ENCODE data around the gene PACS2.

The PACS2 gene

DNA sequence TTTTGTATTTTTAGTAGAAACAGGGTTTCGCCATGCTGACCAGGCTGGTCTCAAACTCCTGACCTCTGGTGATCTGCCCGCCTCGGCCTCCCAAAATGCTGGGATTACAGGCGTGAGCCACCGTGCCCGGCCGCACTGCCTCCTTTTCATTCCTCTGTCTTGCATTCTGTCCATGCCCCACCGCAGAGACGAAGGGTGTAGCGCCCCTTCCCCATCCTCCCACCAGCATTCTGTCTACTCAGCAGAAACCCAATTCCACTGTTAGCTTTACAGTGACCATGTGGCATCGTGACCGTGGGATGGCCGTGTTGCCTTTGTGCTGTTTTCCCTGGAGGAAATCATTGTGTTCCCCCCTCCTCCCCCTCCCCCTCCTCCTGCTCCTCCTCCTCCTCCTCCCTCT lies 94.0 kb downstream of the PACS2 start:
- no peak for DNase-seq (ENCODE audit: low read depth in 2 of 2)

- DNase-seq (ENCODE audit: low read depth in 2 of 2) = no peak
Observed at GRCh38 chr14:105409364-105409763, 94.8 kb downstream of the PACS2 start.

- DNase-seq (ENCODE audit: low read depth in 2 of 2) = no peak
Observed at GRCh38 chr14:105410642-105411016, 96.1 kb downstream of the PACS2 start.

GRCh38 chr14:105411017-105411941 lies 96.7 kb downstream of the PACS2 start:
- no peak for DNase-seq (ENCODE audit: low read depth in 2 of 2)

GRCh38 chr14:105411985-105412770 lies 97.6 kb downstream of the PACS2 start:
- no peak for DNase-seq (ENCODE audit: low read depth in 2 of 2)

GRCh38 chr14:105412771-105413543 lies 98.4 kb downstream of the PACS2 start:
- DNase-seq (ENCODE audit: low read depth in 2 of 2) = no peak

- DNase-seq (ENCODE audit: low read depth in 2 of 2) = no peak
Observed at GRCh38 chr14:105413544-105413886, 99.0 kb downstream of the PACS2 start.

DNA sequence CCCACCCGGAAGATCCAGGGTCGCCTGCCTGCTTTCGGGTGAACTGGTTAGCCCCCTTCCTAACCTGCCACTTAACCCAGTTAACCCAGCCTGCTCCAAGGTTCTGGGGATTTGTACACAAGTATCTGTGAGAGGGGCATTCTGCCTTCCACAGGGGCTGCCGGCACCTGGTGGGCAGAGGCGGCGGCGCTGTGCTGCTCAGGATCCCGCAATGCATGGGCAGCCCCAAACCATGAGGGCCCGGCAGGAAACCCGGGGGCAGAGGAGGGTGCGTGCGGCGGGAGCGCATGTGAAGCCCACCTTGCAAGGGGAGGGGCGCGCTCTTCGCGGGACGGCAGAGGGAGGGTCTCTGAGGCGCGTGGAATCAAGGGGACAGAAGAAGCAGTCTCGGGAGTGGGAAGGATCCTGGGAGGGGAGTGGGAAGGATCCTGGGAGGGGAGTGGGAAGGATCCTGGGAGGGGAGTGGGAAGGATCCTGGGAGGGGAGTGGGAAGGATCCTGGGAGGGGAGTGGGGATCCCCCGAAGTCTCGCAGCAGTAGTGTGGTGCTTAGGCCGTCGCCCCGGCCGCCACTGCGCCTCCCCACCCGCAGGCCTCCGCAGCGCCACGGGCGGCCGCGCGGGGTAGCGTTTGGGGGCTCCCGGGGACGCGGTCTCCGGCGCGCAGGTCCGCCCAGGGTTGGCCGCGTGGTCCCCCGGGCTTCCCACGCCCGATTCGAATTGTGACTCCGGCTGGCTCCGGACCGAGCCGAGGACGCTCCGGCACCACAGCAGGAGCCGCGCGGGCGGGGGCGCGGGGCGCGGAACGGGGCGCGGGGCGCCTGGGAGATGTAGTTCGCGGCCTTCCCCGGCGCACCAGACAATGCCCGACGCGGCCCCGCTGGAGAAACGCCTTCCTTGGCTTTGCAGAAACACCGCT lies 100.2 kb downstream of the PACS2 start:
- peak; percentile 31 to 45 for DNase-seq (ENCODE audit: low read depth in 2 of 2)

DNA sequence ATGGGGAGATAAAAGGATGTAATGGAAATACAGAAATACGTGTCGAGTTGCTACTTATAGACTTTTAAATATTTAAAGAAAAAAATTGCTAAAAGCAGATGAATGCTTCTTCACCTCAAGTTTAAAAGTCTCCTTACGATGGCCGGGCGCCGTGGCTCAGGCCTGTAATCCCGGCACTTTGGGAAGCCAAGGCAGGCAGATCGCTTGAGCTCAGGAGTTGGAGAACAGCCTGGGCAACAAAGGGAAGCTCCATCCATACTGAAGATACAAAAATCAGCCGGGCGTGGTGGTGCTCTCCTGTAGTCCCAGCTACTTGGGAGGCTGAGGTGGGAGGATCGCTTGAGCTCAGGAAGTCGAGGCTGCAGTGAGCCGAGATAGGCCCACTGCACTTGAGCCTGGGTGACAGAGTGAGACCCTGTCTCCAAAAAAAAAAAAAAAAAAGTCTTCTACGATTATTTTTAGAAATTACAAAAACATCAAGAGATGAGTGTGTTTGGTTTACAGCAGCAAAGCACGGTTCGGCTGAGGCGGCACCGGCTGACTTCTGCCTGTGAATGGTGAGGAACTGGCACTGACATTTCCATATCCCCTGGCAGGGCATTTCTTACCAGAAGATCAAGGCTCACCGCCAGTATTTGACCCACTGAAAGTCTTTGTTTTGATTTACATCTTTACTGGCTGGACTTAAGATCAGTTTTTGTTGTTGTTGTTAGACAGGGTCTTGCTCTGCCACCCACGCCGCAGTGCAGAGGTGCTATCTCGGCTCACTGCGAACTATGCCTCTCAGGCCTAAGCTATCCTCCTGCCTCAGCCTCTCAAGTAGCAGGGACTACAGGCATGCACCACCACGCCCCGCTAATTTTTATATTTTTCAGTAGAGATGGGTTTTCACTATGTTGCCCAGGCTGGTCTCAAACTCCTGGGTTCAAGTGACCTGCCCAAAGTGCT lies 101.2 kb downstream of the PACS2 start:
- no peak for DNase-seq (ENCODE audit: low read depth in 2 of 2)

- DNase-seq (ENCODE audit: low read depth in 2 of 2) = no peak
Observed at GRCh38 chr14:105416671-105417070, 102.1 kb downstream of the PACS2 start.

DNA sequence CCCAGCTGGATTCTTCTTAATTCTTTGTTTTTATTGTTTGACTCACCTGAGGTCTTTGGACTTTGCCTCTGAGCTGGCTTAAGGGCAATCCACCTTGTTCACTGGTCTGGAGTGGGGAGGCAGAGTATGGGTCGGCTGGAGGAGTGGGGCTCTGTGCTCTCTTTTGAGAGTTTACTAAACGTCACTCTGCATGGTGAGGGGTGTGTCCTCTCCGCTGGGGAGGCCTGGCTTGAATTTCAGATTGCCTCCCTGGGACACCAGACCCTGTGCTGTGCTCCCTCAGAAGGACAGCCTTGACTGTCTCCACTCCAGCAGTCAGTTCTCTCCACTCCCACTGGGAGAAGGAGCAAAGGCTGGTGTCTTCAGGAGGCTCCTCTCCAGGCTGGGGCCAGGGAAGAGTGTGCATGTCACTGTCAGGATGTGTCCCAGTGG lies 103.2 kb downstream of the PACS2 start:
- DNase-seq (ENCODE audit: low read depth in 2 of 2) = no peak

- no peak for DNase-seq (ENCODE audit: low read depth in 2 of 2)
Observed at GRCh38 chr14:105418269-105419194, 104.0 kb downstream of the PACS2 start.

DNA sequence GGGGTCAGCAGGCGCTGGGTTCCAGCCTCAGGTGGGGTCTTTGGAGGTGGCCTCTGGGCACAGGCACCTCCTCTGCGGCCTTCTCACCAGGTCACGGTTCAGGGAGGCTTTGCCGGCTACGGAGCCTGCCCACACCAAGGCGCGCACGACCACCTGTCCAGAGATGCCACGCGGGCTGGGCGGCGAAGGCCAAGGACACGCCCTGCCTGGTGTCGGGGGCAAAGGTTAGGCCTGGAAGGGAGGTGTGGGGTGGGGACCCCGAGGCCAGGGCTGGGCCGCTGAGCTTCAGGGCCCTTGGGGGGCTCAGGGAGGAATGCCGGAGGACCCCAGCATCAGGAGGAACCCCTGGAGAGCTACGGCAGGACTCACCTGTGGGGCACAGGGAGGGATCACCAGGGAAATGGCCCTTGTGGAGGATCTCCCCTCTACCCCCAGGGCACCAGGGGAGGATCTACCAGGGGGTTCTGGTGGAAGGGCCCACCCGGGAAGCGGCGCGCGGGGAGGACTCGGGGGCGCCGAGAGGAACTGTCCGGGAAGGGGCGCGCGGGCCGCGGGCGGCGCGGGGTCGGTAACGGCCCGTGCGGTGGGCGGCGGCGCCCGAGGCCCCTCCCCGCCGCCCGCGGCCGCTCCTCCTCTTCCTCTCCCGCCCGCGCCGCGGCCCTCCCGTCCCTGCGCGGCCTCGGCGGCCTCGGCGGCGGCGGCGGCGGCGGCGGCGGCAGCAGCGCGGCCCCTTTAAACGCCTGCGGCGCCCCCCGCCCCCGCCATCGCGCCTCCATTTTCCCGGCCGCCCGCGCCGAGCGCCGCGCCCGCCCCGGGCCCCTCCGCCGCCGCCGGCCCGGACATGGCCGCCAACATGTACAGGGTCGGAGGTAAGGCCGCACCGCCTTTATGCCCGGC lies 104.9 kb downstream of the PACS2 start, which contains the start of gene MTA1:
MTA1 (plus strand) TSS at position 633 of the 897 bp plus-strand sequence; CDS start at position 842, 209 bp downstream.
- no peak for DNase-seq (ENCODE audit: low read depth in 2 of 2)

DNA sequence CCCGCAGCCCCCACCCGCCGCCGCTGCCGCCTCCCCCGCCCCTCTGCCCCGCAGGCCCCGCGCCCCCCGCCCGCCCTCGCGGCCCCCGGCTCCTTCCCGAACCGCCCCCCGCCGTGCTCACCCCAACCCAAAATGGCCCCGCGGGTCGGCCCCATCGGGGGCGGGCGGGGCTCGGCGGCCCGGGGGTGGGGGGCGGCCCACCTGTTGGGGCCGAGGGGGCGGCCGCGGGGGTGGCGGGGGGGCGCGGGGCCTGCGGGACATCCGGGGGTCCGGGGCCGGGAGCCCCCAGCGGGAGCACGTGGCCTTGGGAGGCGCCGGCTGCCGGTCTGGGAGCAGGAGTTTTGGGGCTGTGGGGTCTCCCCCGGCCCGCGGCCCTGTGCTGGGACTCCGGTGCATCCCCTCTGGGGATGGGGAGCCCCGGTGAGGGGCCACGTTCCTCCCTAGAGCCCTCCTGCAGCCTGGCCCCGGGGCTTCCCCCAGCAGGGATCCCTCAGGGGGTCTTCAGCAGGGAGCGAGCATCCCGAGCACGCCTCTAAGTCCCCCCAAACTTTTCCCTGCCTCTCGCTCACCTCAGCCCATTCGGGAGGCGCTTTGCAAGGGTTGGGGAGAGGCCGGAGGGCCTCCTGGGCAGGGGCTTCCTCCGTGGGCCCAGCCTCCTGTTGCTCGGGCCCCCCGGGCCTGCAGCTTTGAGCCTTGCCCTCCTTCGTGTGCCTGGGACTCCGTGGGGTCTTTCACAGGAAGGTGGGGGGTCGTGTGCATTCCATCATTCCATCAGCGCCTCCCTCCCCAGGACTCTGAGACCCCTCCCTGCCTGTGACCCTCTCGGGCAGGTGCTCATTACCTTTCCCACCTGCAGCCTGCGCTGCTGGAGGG lies 105.8 kb downstream of the PACS2 start:
- DNase-seq (ENCODE audit: low read depth in 2 of 2) = no peak

DNA sequence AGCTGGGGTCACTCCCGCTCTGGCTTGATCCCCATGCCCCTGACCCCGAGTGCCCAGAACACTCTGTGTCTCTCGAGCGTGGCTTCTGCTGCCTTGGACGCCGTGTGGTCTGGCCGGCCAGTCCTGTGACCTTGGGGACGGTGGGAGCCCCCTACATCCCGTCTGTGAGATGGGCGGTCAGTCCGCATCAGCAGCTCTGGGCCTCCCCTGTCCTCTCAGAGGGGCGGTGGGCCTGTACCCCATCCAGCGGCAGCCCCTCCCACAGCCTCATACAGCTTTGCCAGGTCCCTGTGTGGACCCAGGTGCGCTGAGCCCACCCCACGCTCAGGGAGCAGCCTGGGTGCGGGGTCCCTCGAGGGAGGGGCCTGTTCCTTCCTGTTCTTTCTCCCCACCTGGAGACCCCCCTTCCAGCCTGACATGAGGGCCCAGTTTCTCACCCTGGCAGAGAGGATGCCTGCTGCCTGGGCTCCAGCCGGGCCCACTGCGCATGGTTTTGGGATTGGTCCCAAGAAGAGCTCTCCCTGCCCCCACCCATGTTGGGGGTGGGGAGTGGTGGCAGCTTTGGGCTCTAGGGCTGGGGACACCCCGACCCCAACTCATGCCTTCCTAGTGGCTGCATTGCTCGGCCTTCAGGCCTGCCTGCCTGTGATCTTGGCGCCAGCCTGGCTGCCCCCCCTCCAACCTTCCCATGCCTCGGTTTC lies 106.6 kb downstream of the PACS2 start:
- no peak for DNase-seq (ENCODE audit: low read depth in 2 of 2)
